ENCODE results near the gene MOSPD3. TPM values are rescaled to one million over a fixed set of nuclear protein-coding genes. Genes with fewer than 3 reads are reported as not detected.

The MOSPD3 gene
- total and polyA plus RNA-seq, 2 of the 13 experiments (the other 11 are each of a cell fraction or from before 2014, with no cell fraction given), result 7.6 to 8.8 TPM

DNA sequence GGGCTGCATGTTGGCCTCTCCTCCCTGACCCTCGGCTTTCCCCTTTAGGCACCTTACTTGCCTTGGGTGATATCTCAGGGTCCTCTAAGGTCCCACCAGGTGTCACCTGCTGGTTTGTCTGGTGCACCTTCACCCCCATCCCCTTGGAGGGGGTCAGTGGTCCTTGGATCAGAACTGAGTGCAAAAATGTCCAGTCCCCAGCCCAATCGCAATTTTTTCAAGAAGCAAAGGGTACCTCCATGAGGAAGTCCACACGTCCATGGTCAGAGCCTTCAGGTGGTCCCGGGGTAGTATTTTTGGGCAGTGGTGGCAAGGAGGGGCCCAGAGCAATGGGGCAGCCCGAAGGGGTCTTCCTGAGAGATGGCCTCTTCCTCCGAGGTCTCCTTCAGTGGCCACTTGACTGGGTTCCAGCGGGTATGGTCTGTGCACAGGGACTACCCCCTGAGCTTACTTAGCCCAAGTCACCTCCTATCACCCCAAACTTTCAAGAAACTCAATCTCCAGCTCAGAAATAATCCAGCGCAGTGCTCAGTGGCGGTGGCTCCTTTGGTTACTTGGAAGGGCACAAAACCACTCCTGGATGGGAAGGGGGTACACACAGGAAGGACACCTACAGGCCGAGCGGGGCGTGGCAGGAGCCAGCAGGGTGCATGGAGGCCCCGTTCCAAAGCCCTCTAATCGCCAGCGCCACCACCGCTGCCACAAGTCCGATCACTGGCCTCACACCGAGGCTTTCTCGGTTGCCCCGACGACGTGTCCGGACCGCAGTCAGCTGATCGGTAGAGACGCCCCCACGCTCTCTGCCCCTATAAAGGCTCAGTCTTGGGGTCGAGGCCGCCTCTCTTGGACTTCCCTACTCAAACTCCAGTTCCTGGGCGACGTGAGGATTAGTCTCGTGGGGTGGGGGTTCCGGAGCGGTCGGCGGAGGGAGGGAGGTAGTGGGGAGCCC, 43.2 kb upstream of the MOSPD3 start (continued):
- TF ChIP-seq, protein P1, sequence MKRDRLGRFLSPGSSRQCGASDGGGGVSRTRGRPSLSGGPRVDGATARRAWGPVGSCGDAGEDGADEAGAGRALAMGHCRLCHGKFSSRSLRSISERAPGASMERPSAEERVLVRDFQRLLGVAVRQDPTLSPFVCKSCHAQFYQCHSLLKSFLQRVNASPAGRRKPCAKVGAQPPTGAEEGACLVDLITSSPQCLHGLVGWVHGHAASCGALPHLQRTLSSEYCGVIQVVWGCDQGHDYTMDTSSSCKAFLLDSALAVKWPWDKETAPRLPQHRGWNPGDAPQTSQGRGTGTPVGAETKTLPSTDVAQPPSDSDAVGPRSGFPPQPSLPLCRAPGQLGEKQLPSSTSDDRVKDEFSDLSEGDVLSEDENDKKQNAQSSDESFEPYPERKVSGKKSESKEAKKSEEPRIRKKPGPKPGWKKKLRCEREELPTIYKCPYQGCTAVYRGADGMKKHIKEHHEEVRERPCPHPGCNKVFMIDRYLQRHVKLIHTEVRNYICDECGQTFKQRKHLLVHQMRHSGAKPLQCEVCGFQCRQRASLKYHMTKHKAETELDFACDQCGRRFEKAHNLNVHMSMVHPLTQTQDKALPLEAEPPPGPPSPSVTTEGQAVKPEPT (CRISPR knock-in tag; IDR thresholded peaks at IDR 0.05; ENCODE audit: low read depth), result 0 out of 2 replicates have a peak, but pooled peaks have one; percentile 79
- TF ChIP-seq AGO1 (IDR thresholded peaks at IDR 0.05; ENCODE audit: low read depth, low read length, poor library complexity, severe bottlenecking), result no peak
- TF ChIP-seq, protein P2, sequence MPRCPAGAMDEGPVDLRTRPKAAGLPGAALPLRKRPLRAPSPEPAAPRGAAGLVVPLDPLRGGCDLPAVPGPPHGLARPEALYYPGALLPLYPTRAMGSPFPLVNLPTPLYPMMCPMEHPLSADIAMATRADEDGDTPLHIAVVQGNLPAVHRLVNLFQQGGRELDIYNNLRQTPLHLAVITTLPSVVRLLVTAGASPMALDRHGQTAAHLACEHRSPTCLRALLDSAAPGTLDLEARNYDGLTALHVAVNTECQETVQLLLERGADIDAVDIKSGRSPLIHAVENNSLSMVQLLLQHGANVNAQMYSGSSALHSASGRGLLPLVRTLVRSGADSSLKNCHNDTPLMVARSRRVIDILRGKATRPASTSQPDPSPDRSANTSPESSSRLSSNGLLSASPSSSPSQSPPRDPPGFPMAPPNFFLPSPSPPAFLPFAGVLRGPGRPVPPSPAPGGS (CRISPR knock-in tag; IDR thresholded peaks at IDR 0.05), result no peak
- TF ChIP-seq ZNF549 (CRISPR knock-in tag; IDR thresholded peaks at IDR 0.05), result no peak
- peak; percentile 61; the same call in 1 of the 2 replicates for TF ChIP-seq ETV5 (CRISPR knock-in tag; IDR thresholded peaks at IDR 0.05; ENCODE audit: borderline replicate concordance)
- TF ChIP-seq, protein P3, sequence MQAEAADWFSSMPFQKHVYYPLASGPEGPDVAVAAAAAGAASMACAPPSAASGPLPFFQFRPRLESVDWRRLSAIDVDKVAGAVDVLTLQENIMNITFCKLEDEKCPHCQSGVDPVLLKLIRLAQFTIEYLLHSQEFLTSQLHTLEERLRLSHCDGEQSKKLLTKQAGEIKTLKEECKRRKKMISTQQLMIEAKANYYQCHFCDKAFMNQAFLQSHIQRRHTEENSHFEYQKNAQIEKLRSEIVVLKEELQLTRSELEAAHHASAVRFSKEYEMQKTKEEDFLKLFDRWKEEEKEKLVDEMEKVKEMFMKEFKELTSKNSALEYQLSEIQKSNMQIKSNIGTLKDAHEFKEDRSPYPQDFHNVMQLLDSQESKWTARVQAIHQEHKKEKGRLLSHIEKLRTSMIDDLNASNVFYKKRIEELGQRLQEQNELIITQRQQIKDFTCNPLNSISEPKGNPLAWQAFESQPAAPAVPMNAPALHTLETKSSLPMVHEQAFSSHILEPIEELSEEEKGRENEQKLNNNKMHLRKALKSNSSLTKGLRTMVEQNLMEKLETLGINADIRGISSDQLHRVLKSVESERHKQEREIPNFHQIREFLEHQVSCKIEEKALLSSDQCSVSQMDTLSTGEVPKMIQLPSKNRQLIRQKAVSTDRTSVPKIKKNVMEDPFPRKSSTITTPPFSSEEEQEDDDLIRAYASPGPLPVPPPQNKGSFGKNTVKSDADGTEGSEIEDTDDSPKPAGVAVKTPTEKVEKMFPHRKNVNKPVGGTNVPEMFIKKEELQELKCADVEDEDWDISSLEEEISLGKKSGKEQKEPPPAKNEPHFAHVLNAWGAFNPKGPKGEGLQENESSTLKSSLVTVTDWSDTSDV (CRISPR knock-in tag; IDR thresholded peaks at IDR 0.05), result no peak
- no peak; the same call in 1 of the 2 replicates for TF ChIP-seq PAWR (CRISPR knock-in tag; IDR thresholded peaks at IDR 0.05; ENCODE audit: borderline replicate concordance)
- TF ChIP-seq, protein P4, sequence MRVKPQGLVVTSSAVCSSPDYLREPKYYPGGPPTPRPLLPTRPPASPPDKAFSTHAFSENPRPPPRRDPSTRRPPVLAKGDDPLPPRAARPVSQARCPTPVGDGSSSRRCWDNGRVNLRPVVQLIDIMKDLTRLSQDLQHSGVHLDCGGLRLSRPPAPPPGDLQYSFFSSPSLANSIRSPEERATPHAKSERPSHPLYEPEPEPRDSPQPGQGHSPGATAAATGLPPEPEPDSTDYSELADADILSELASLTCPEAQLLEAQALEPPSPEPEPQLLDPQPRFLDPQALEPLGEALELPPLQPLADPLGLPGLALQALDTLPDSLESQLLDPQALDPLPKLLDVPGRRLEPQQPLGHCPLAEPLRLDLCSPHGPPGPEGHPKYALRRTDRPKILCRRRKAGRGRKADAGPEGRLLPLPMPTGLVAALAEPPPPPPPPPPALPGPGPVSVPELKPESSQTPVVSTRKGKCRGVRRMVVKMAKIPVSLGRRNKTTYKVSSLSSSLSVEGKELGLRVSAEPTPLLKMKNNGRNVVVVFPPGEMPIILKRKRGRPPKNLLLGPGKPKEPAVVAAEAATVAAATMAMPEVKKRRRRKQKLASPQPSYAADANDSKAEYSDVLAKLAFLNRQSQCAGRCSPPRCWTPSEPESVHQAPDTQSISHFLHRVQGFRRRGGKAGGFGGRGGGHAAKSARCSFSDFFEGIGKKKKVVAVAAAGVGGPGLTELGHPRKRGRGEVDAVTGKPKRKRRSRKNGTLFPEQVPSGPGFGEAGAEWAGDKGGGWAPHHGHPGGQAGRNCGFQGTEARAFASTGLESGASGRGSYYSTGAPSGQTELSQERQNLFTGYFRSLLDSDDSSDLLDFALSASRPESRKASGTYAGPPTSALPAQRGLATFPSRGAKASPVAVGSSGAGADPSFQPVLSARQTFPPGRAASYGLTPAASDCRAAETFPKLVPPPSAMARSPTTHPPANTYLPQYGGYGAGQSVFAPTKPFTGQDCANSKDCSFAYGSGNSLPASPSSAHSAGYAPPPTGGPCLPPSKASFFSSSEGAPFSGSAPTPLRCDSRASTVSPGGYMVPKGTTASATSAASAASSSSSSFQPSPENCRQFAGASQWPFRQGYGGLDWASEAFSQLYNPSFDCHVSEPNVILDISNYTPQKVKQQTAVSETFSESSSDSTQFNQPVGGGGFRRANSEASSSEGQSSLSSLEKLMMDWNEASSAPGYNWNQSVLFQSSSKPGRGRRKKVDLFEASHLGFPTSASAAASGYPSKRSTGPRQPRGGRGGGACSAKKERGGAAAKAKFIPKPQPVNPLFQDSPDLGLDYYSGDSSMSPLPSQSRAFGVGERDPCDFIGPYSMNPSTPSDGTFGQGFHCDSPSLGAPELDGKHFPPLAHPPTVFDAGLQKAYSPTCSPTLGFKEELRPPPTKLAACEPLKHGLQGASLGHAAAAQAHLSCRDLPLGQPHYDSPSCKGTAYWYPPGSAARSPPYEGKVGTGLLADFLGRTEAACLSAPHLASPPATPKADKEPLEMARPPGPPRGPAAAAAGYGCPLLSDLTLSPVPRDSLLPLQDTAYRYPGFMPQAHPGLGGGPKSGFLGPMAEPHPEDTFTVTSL (CRISPR knock-in tag; IDR thresholded peaks at IDR 0.05; ENCODE audit: borderline replicate concordance), result no peak
- TF ChIP-seq KDM3A (CRISPR knock-in tag; IDR thresholded peaks at IDR 0.05; ENCODE audit: low read depth), result no peak
- peak; percentile 39; the same call in 1 of the 2 replicates for TF ChIP-seq MIXL1 (CRISPR knock-in tag; IDR thresholded peaks at IDR 0.05)
- TF ChIP-seq TAF15 (IDR thresholded peaks at IDR 0.05; ENCODE audit: low read depth, low read length, poor library complexity, severe bottlenecking), result peak; percentile 91
- TF ChIP-seq, protein P5, sequence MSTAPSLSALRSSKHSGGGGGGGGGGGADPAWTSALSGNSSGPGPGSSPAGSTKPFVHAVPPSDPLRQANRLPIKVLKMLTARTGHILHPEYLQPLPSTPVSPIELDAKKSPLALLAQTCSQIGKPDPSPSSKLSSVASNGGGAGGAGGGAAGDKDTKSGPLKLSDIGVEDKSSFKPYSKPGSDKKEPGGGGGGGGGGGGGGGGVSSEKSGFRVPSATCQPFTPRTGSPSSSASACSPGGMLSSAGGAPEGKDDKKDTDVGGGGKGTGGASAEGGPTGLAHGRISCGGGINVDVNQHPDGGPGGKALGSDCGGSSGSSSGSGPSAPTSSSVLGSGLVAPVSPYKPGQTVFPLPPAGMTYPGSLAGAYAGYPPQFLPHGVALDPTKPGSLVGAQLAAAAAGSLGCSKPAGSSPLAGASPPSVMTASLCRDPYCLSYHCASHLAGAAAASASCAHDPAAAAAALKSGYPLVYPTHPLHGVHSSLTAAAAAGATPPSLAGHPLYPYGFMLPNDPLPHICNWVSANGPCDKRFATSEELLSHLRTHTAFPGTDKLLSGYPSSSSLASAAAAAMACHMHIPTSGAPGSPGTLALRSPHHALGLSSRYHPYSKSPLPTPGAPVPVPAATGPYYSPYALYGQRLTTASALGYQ (CRISPR knock-in tag; IDR thresholded peaks at IDR 0.05), result peak; percentile 35; the same call in 1 of the 2 replicates
- peak; percentile 51; the same call in 1 of the 2 replicates for TF ChIP-seq ATF7-NPFF (CRISPR knock-in tag; IDR thresholded peaks at IDR 0.05; ENCODE audit: low read depth)
